COLO668 (cell line): Measurements from ENCODE around the gene ALDH3A1.
A peak's percentile ranks its signal among the peaks of the same experiment; 100 is the strongest.

Experiments used
- DNase-seq: peaks from one replicate; lab custom pipeline; 2025; ENCODE audit not compliant: unreplicated experiment; lab: John Stamatoyannopoulos, UW

ALDH3A1 gene

GRCh38 chr17:19742495-19742894, 5.6 kb downstream of the ALDH3A1 start:
- no peak for DNase-seq

GRCh38 chr17:19741832-19742457, 6.2 kb downstream of the ALDH3A1 start:
- DNase-seq: no peak

- no peak for DNase-seq
Observed at GRCh38 chr17:19740933-19741332, 7.2 kb downstream of the ALDH3A1 start.

- DNase-seq: no peak
Observed at GRCh38 chr17:19739241-19740201, 8.6 kb downstream of the ALDH3A1 start.

- no peak for DNase-seq
Observed at GRCh38 chr17:19738757-19739156, 9.3 kb downstream of the ALDH3A1 start.

- no peak for DNase-seq
Observed at GRCh38 chr17:19738073-19738449, 10.0 kb downstream of the ALDH3A1 start.

GRCh38 chr17:19737305-19738072, 10.6 kb downstream of the ALDH3A1 start:
- DNase-seq: no peak

- DNase-seq: no peak
Observed at GRCh38 chr17:19736071-19736470, 12.0 kb downstream of the ALDH3A1 start.

GRCh38 chr17:19733953-19734526, 14.1 kb downstream of the ALDH3A1 start:
- DNase-seq: peak; percentile 20

- DNase-seq: no peak
Observed at GRCh38 chr17:19731626-19732025, 16.5 kb downstream of the ALDH3A1 start.

GRCh38 chr17:19730843-19731242, 17.3 kb downstream of the ALDH3A1 start:
- no peak for DNase-seq

GRCh38 chr17:19729900-19730299, 18.2 kb downstream of the ALDH3A1 start:
- DNase-seq: no peak

GRCh38 chr17:19728084-19728495, 20.0 kb downstream of the ALDH3A1 start:
- peak; percentile 91 for DNase-seq

GRCh38 chr17:19727501-19728078, 20.5 kb downstream of the ALDH3A1 start:
- peak; percentile 30 for DNase-seq

- DNase-seq: peak; percentile 4
Observed at GRCh38 chr17:19726631-19727376, 21.3 kb downstream of the ALDH3A1 start.

GRCh38 chr17:19725486-19725885, 22.6 kb downstream of the ALDH3A1 start:
- DNase-seq: no peak

GRCh38 chr17:19724501-19725420, 23.3 kb downstream of the ALDH3A1 start:
- DNase-seq: no peak

- DNase-seq: peak; percentile 52
Observed at GRCh38 chr17:19723964-19724363, 24.1 kb downstream of the ALDH3A1 start.
